GM18861 (cell line): ENCODE measurements around the gene PINK1.

Experiments used
- ATAC-seq: cut with Tn5 transposase; IDR thresholded peaks from one replicate; pipeline ENCODE4 v1.9.1; 2021; ENCODE audit not compliant: unreplicated experiment

The PINK1 gene

GRCh38 chr1:20610970-20611369 is 22.3 kb upstream of the PINK1 start:
- ATAC-seq = no peak

DNA sequence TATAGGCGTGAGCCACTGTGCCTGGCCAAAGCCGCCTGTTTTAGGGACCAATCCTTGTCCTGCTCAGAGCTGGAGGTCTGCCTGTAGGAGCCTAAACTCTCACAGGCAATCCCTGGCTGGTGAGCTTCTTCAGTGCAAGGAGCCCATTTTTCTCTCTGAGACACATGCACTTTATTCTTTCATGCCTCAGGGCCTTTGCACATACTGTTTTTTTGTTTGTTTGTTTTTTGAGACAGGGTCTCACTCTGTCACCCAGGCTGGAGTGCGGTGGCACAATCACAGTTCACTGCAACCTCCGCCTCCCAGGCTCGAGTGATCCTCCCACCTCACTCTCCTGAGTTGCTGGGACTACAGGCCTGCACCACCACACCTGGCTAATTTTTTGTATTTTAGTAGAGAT is 21.6 kb upstream of the PINK1 start:
- ATAC-seq = no peak

DNA sequence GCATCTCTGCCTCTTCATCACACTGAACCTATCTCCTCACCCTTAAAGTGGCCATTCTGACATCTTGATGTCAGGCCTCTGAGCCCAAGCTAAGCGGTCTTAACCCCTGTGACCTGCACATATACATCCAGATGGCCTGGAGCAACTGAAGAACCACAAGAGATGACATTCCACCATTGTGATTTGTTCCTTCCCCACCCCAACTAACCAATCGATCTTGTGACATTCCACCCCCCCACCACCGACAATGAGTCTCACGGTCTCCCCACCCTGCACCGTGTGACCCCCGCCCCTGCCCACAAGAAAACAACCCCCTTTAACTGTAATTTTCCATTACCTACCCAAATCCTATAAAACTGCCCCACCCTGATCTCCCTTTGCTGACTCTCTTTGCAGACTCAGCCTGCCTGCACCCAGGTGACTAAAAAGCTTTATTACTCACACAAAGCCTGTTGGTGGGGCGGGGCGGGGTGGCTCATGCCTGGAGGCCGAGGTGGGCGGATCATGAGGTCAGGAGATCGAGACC is 21.0 kb upstream of the PINK1 start:
- ATAC-seq = no peak

DNA sequence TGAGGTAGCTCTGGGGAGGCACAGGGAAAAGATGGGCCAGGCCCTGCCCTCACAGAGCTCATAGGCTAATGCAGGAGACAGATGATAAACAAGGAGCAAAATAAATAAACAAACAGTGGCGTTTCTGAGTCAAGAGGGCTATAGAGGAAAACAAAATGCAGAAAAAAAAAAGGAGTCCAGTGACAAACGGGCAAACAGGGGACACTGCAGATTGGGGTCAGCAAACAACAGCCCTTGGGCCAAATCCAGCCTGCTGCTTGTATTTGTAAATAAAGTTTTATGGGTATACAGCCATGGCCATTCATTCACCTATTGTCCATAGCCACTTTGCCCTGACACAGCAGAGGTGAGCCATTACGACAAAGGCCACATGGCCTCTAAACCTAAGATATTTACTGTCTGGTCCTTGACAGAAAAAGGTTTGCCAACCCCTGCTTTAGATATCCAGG is 19.1 kb upstream of the PINK1 start:
- no peak for ATAC-seq

DNA sequence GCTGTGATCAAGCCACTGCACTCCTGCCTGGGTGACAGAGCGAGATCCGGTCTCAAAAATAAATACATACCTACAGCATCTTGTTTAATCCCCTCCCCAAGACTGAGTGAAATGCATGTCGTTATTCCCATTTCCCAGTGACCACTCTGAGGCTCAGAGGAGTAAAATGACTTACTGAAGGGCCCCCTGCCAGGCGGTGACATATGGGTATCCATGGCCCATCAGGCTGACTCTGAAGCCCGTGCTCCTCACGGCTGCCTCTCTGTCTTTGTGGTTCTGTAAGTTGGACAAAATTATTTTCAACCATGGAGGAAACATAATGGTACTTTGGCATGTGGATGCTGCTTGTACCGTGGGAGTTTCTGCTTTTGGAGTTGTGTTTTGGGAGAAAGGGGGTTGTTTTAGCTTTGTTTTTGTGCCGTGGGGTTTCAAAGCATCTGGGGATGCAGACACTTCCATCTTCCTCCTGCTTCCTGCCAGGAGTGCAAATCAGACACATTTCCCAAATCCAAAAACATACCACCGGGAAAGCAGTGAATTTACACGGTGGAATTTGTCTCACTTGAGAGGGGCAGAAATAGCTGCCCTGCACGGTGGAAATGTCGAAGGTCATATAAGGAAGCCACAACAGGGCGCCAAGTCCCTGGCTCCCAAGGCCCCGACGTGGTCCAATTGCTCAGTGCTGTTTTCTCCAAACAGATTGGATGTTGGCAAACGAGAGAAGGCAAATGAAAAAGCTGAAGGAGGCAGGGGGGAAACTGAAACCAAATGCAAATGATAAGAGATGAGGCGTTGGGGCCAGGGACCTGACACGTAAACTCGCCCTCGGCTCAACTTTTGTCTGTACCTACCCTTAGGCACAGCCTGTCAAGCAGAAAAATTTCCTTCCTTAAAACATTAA is 17.1 kb upstream of the PINK1 start:
- no peak for ATAC-seq

- ATAC-seq = no peak
These were observed 16.3 kb upstream of the PINK1 start for GRCh38 chr1:20616847-20617487.

GRCh38 chr1:20618550-20618949 is 14.7 kb upstream of the PINK1 start:
- no peak for ATAC-seq

DNA sequence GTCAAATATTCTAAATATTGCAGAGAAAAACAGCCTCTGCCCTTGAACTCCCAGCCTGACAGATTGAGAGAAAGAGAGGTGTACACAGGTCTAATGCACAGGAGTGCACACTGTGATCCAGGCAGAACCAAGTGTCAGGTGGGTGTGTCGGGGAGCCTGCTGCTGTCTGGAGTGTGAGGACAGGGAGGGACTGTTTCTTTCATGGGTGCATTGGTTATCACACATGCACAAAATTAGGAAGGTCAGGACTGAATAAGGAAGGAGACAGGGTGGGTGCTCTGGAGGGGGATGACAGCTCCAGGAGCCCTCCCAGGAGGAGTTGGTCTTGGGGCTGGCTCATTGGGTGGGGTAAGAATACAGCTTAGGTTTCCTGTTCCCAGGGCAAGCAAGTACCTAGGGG is 13.3 kb upstream of the PINK1 start:
- no peak for ATAC-seq

DNA sequence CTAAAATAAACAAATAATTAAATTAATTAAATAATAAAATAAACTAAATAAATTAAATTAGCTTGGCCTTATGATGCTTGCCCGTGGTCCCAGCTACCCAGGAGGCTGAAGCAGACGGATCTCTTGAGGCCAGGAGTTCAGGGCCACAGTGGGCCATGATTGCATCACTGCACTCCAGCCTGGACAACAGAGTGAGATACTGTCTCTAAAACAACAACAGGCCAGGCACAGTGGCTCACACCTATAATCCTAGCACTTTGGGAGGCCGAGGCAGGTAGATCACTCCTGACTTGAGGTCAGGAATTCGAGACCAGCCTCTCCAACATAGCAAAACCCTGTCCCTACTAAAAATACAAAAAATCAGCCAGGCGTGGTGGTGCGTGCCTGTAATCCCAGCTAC is 12.2 kb upstream of the PINK1 start:
- ATAC-seq = no peak

- ATAC-seq = no peak
These were observed 8.5 kb upstream of the PINK1 start for GRCh38 chr1:20624709-20625108.

- no peak for ATAC-seq
These were observed 7.8 kb upstream of the PINK1 start for GRCh38 chr1:20625176-20626097.

GRCh38 chr1:20626098-20626427 is 7.2 kb upstream of the PINK1 start:
- ATAC-seq = no peak

- no peak for ATAC-seq
These were observed 6.7 kb upstream of the PINK1 start for GRCh38 chr1:20626524-20626923.

- ATAC-seq = no peak
These were observed 2.5 kb upstream of the PINK1 start for GRCh38 chr1:20630729-20631128.

DNA sequence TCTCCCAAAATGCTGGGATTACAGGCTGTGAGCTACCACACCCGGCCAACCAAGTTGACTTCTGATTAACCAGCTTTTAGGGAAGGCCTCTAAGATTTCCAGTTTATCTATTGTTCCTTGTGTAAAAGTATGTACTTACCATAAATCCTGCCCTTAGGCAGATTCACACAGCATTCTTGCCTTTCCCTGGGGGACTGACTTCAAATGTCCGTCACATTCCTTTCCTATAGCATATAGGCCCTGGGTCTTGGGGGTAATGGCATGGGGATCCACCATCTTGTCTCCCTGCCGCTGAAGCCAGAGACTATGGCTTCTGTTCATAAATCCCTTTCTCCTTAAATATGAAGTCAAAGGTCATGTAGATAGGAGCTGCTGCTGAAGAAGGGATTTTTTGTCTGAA is 872 bp upstream of the PINK1 start:
- ATAC-seq = no peak

DNA sequence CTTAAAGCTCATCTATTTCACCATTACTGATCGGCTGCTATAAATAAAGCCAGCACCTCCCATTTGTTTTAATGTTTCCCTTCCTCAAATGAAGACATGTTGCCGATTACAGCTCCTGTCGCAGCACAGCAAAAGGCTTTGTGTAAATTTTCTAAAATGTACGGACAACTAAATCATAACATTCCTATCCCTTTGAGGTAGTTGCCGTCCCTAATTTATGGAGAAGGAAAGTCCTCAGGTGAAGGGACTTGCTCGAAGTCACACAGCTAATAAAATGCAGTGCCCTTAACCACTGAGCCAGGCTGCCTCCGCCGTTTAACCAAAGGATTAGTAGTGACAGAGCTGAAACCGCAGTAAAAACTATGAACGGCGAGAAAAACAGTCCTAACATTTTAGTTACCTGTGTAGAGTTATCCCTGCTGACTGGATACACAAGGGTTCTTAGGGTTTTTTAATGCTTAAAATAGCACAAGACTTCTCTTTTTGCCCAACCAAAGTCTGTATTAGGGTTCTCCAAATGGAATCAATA is 871 bp downstream of the PINK1 start:
- ATAC-seq = no peak

- ATAC-seq = no peak
These were observed 1.4 kb downstream of the PINK1 start for GRCh38 chr1:20634594-20635084.

DNA sequence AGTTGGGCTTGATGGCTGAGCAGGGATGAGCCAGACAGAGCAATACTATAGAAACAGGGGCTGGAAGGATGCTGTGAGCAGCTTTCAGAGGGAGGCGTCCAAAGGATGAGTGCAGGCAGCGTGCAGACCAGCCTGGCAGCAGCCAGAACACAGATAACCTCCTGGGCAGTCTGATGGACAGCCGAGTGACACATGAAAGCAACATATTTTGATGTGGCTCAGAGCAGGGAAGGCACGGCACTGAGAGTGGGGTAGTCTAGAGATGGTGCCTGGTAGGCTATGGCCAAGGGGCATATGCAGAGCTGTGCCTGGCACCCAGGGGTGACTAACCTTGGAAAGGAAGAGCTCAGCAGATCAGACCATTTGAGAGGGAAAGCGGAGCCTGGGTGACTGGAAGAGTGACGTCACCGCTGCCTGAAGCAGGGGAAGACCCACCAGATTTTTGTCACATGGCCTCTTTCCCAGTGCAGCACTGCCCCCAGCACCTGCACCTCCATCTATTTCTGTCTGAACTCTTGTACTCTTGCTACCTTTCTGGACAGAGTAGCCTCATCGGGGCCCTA is 3.6 kb downstream of the PINK1 start:
- no peak for ATAC-seq

GRCh38 chr1:20640183-20640597 is 6.9 kb downstream of the PINK1 start:
- no peak for ATAC-seq

- ATAC-seq = no peak
These were observed 8.7 kb downstream of the PINK1 start for GRCh38 chr1:20641975-20642374.
